Astrocyte of the cerebellum (primary cell): ENCODE measurements around the gene EZR.
"Not testable (repeated sequence)": the region's sequence is repeated elsewhere in the genome, so short reads cannot be mapped to it uniquely, and the experiment has no call there.

Experiments used
- DNase-seq: peaks from one replicate; pipeline ENCODE4 v3.0.0-alpha.2; 2011; ENCODE audit warnings: low read depth
- H3K4me3 ChIP-seq: 2 replicates; pipeline ENCODE4 v1.5.1; 2011; ENCODE audit warnings: mild to moderate bottlenecking, low read depth, low read length, moderate library complexity
- CTCF ChIP-seq: IDR thresholded peaks from 2 replicates; pipeline ENCODE4 v1.5.1; 2012; ENCODE audit warnings: low read length, low read depth, moderate library complexity, mild to moderate bottlenecking; ENCODE audit errors: missing control alignments
- in situ Hi-C: cut with HindIII; loops from 2 replicates; pipeline ENCODE4 v1.10.0; 2017; ENCODE audit warnings: low sequenced_read_pairs

EZR gene

GRCh38 chr6:158834675-158835385, 15.7 kb upstream of the EZR start:
- no peak overlapping the region for H3K4me3 ChIP-seq
- DNase-seq, result no peak
- in situ Hi-C loops, result no loop called here
- TF ChIP-seq CTCF, result no peak

GRCh38 chr6:158832807-158833206, 13.6 kb upstream of the EZR start:
- H3K4me3 ChIP-seq, DNase-seq, in situ Hi-C loops: not testable (repeated sequence)

GRCh38 chr6:158832026-158832425, 12.9 kb upstream of the EZR start:
- no peak overlapping the region for H3K4me3 ChIP-seq
- DNase-seq, result no peak
- no peak for TF ChIP-seq CTCF
- in situ Hi-C loops, result no loop called here

- no peak for DNase-seq
- no peak overlapping the region for H3K4me3 ChIP-seq
- in situ Hi-C loops, result no loop called here
- no peak for TF ChIP-seq CTCF
Measured at GRCh38 chr6:158831571-158831970, 12.4 kb upstream of the EZR start.

- no peak for TF ChIP-seq CTCF
- in situ Hi-C loops, result no loop called here
- H3K4me3 ChIP-seq, result no peak overlapping the region
- no peak for DNase-seq
Measured at GRCh38 chr6:158830736-158831135, 11.6 kb upstream of the EZR start.

- DNase-seq, result no peak
- in situ Hi-C loops, result no loop called here
- TF ChIP-seq CTCF, result no peak
- H3K4me3 ChIP-seq, result no peak overlapping the region
Measured at GRCh38 chr6:158828807-158829206, 9.6 kb upstream of the EZR start.

- in situ Hi-C loops, result no loop called here
- no peak for DNase-seq
- TF ChIP-seq CTCF, result no peak
- no peak overlapping the region for H3K4me3 ChIP-seq
Measured at GRCh38 chr6:158826819-158827501, 7.8 kb upstream of the EZR start.
